ENCODE data around the gene ELMO1. TPM values are rescaled to one million over a fixed set of nuclear protein-coding genes. Genes with fewer than 3 reads are reported as not detected.
A peak's percentile ranks its signal among the peaks of the same experiment; 100 is the strongest.

Gene ELMO1
- total RNA-seq, 1 experiment from 2014 or later: 137 TPM

DNA sequence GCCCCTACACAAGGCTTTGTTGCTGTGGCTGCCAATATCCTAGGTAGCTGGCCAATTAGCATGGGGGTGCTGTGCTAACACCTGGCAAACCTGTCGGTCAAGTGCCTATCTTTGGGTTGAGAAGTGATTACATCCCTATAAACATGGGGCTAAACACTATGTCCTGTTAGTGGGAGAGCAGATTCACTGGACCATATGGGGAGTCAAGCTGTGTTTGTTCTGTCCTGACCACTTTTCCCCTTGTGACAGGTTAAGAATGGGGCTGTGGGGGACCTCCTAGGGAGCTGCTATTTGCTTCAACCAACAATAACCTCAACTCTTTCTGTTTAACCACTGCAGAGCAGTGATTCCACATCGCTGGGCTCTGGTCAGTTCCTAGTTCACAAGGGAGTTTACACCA is 572.9 kb downstream of the ELMO1 start:
- Histone ChIP-seq H3K9me2 (replicated peaks; ENCODE audit: insufficient read depth, low read length) (no peaks in the 10 kb centered on the region), H3K36me3 (ENCODE audit: insufficient read depth, low read length) (no peaks in the 10 kb centered on the region), H4K20me1 (ENCODE audit: insufficient read depth, low read depth, low read length) (no peaks in the 10 kb centered on the region), H3K4me2 (ENCODE audit: low read depth, low read length, poor library complexity, severe bottlenecking) (no peak overlapping the region), H3K9ac (ENCODE audit: low read length) (no peak overlapping the region), H3K4me3 (ENCODE audit: low read length) (no peak overlapping the region), H3K27me3 (ENCODE audit: low read length) (no peaks in the 10 kb centered on the region), H3K4me1 (ENCODE audit: low read length) (peaks cover 3% of the 10 kb centered on the region), H3K79me2 (ENCODE audit: low read length) (no peaks in the 10 kb centered on the region), H3K27ac (ENCODE audit: low read length) (no peak overlapping the region), H2AFZ (ENCODE audit: low read length) (no peak overlapping the region), H3K9me3 (ENCODE audit: low read length) (no peaks in the 10 kb centered on the region)
- DNase-seq: no peak

DNA sequence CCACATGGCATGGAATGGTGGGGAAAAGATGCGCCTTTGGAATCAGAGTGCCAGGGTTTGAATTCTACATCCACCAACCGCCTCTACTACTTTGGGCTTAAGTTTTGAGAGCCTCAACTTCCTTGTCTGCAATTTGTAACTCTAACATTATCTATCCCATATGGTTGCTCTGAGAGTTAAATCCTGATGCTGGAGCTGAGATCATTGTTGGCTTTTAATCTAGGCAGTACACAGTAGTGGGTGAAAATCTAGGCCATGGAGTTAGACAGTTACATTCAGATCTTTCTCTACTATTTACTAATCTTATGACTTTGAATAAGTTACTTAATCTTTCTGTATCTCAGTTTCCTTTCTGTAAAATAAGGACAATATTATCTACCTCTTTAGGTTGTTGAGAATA is 574.6 kb downstream of the ELMO1 start:
- Histone ChIP-seq H3K27ac (ENCODE audit: low read length) (no peak overlapping the region), H3K4me1 (ENCODE audit: low read length) (peaks cover 11% of the 10 kb centered on the region), H3K4me2 (ENCODE audit: low read depth, low read length, poor library complexity, severe bottlenecking) (no peak overlapping the region), H4K20me1 (ENCODE audit: insufficient read depth, low read depth, low read length) (no peaks in the 10 kb centered on the region), H3K79me2 (ENCODE audit: low read length) (no peaks in the 10 kb centered on the region), H2AFZ (ENCODE audit: low read length) (no peak overlapping the region), H3K27me3 (ENCODE audit: low read length) (no peaks in the 10 kb centered on the region), H3K36me3 (ENCODE audit: insufficient read depth, low read length) (no peaks in the 10 kb centered on the region), H3K4me3 (ENCODE audit: low read length) (no peak overlapping the region), H3K9me2 (replicated peaks; ENCODE audit: insufficient read depth, low read length) (no peaks in the 10 kb centered on the region), H3K9ac (ENCODE audit: low read length) (no peak overlapping the region), H3K9me3 (ENCODE audit: low read length) (no peaks in the 10 kb centered on the region)
- no peak for DNase-seq

DNA sequence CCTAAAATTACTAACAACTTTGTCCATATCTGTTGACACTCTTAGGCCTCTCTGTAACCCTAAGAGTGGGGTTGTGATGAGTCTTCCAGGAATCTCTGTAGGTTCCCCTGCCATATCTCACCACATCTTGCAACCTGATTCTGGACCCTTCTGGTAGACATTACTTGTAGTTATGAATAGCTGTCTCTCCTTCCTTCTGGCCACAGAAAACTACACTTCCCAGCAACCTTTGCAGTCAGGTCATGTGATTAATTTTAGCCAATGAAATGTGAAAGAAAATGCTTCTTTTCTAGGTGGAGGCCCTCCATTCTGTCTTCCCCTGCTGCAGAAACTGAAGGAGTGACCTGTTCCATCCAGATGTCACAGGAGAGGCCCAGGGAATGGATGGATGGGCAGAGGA is 576.8 kb downstream of the ELMO1 start:
- Histone ChIP-seq H3K4me3 (ENCODE audit: low read length) (no peak overlapping the region), H3K4me1 (ENCODE audit: low read length) (peaks cover 18% of the 10 kb centered on the region), H3K79me2 (ENCODE audit: low read length) (no peaks in the 10 kb centered on the region), H3K4me2 (ENCODE audit: low read depth, low read length, poor library complexity, severe bottlenecking) (no peak overlapping the region), H3K27me3 (ENCODE audit: low read length) (no peaks in the 10 kb centered on the region), H3K9ac (ENCODE audit: low read length) (no peak overlapping the region), H2AFZ (ENCODE audit: low read length) (0 out of 2 replicates have a peak overlapping the region, but pooled peaks have one; percentile 17), H3K9me3 (ENCODE audit: low read length) (no peaks in the 10 kb centered on the region), H4K20me1 (ENCODE audit: insufficient read depth, low read depth, low read length) (no peaks in the 10 kb centered on the region), H3K9me2 (replicated peaks; ENCODE audit: insufficient read depth, low read length) (no peaks in the 10 kb centered on the region), H3K36me3 (ENCODE audit: insufficient read depth, low read length) (no peaks in the 10 kb centered on the region), H3K27ac (ENCODE audit: low read length) (no peak overlapping the region)
- DNase-seq: peak; percentile 75

DNA sequence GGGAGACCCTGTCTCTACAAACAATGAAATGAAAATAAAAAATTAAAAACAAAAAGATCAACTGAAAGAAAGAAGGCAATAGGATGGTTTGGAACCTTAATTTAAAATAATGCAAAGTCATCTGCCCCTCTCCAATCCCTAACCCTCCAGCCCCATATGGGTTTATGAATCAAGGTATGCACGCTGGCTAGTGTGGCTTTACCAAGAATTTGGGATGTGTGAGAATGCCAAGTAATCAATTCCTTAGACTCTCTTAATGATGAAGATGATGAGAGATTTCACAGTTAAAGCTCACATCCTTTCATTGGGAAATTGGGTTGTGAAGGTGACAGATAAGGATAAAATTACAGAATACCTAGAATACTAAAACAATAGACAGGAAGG is 577.3 kb downstream of the ELMO1 start:
- no peaks in the 10 kb centered on the region for H3K27me3 ChIP-seq (ENCODE audit: low read length)
- no peaks in the 10 kb centered on the region for H3K79me2 ChIP-seq (ENCODE audit: low read length)
- H3K9me2 ChIP-seq (replicated peaks; ENCODE audit: insufficient read depth, low read length): no peaks in the 10 kb centered on the region
- no peak overlapping the region for H2AFZ ChIP-seq (ENCODE audit: low read length)
- no peak overlapping the region for H3K4me3 ChIP-seq (ENCODE audit: low read length)
- no peaks in the 10 kb centered on the region for H3K36me3 ChIP-seq (ENCODE audit: insufficient read depth, low read length)
- H4K20me1 ChIP-seq (ENCODE audit: insufficient read depth, low read depth, low read length): no peaks in the 10 kb centered on the region
- H3K9ac ChIP-seq (ENCODE audit: low read length): no peak overlapping the region
- no peaks in the 10 kb centered on the region for H3K9me3 ChIP-seq (ENCODE audit: low read length)
- peaks cover 18% of the 10 kb centered on the region for H3K4me1 ChIP-seq (ENCODE audit: low read length)
- no peak overlapping the region for H3K27ac ChIP-seq (ENCODE audit: low read length)
- H3K4me2 ChIP-seq (ENCODE audit: low read depth, low read length, poor library complexity, severe bottlenecking): no peak overlapping the region
- DNase-seq: no peak

DNA sequence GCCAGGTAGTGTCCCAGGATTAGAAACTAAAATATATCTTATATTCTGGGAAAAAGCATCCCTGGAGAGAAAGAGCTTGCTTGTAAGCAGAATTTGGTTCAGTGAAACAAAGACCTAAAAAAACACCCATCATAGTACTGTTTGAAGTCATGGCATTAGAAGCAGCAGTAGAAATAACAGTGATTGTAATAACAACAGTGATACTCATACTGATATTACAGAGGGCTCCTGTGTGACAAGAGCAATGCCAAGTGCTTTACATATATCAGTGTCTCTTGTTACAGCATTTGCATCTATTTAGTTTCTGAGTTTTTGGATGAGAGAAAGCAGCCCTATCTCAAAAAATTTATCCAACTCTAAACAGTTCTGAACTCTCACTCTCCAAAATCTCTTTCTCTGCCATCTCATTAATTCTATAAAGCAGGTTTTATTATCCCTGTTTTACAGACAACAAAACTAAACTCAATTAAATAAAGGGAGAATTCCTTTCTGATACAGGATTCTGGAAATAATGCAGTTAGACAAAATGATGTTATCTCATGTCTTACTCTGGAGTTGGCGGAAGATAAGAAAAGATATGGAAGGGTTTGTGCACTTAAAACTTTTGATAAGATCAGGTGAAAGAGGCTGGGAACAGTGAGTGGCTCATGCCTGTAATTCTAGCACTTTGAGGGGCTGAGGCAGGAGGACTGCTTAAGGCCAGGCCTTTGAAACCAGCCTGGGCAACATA is 577.9 kb downstream of the ELMO1 start:
- Histone ChIP-seq H3K79me2 (ENCODE audit: low read length) (no peaks in the 10 kb centered on the region), H3K9ac (ENCODE audit: low read length) (no peak overlapping the region), H3K27ac (ENCODE audit: low read length) (no peak overlapping the region), H3K4me3 (ENCODE audit: low read length) (no peak overlapping the region), H3K4me2 (ENCODE audit: low read depth, low read length, poor library complexity, severe bottlenecking) (no peak overlapping the region), H3K27me3 (ENCODE audit: low read length) (no peaks in the 10 kb centered on the region), H3K9me2 (replicated peaks; ENCODE audit: insufficient read depth, low read length) (no peaks in the 10 kb centered on the region), H3K9me3 (ENCODE audit: low read length) (no peaks in the 10 kb centered on the region), H3K4me1 (ENCODE audit: low read length) (peaks cover 18% of the 10 kb centered on the region), H2AFZ (ENCODE audit: low read length) (no peak overlapping the region), H4K20me1 (ENCODE audit: insufficient read depth, low read depth, low read length) (no peaks in the 10 kb centered on the region), H3K36me3 (ENCODE audit: insufficient read depth, low read length) (no peaks in the 10 kb centered on the region)
- DNase-seq: no peak

DNA sequence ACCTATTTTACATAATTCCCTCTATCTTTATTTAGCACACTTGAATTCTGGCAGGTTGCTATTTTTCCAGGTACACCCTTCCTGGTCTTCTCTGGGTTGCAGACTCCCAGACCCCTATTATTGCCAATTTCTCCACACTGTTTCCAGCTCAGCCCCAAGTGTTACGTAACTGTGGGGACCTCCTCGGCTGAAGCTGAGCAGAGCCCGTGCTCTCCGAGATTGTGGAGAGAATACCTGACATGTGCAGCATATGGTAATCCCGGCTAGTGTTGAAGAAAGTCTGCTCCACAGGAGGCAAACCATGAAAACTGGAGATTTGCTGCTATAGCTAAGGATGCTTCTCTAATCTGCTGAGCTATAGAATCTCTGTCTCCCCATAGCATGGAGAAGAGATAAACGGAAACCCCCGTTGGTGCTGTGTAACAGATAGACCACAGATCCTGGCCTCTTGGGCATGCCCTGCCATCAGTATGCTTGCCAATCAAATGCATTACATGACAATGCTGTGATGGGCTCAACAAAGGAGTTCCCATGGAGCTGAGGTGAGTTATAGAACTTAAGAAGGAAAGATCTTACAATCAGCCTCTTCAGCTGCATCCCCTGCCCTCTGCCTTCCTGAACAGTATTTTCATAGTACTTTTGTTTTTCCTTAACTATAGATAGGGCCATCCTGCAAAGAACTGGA is 579.8 kb downstream of the ELMO1 start:
- Histone ChIP-seq H3K4me3 (ENCODE audit: low read length) (no peak overlapping the region), H4K20me1 (ENCODE audit: insufficient read depth, low read depth, low read length) (no peaks in the 10 kb centered on the region), H3K79me2 (ENCODE audit: low read length) (no peaks in the 10 kb centered on the region), H3K9me3 (ENCODE audit: low read length) (no peaks in the 10 kb centered on the region), H3K4me1 (ENCODE audit: low read length) (peaks cover 18% of the 10 kb centered on the region), H3K27me3 (ENCODE audit: low read length) (no peaks in the 10 kb centered on the region), H3K9ac (ENCODE audit: low read length) (no peak overlapping the region), H2AFZ (ENCODE audit: low read length) (no peak overlapping the region), H3K9me2 (replicated peaks; ENCODE audit: insufficient read depth, low read length) (no peaks in the 10 kb centered on the region), H3K27ac (ENCODE audit: low read length) (no peak overlapping the region), H3K4me2 (ENCODE audit: low read depth, low read length, poor library complexity, severe bottlenecking) (no peak overlapping the region), H3K36me3 (ENCODE audit: insufficient read depth, low read length) (no peaks in the 10 kb centered on the region)
- DNase-seq: no peak

DNA sequence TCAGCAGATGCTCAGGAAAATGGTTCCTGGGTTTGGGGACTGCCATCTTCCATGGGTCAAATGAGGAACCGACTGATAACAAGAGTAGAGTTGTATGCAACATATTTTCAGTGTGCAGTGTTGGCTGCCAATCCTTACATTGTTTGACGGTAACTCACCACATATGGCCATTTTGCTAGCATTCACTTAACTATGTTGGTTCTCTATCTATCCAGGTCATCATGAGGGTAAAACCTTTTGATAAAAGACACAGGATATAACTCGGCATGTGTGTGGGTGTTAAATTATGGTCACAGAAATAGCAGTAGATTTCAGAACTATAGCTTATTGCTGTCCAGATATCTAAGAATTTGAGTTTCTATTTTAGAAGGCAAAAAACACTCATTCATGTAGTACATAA is 583.6 kb downstream of the ELMO1 start:
- Histone ChIP-seq H3K4me3 (ENCODE audit: low read length) (no peak overlapping the region), H3K9me2 (replicated peaks; ENCODE audit: insufficient read depth, low read length) (no peaks in the 10 kb centered on the region), H3K9ac (ENCODE audit: low read length) (no peak overlapping the region), H3K9me3 (ENCODE audit: low read length) (no peaks in the 10 kb centered on the region), H4K20me1 (ENCODE audit: insufficient read depth, low read depth, low read length) (no peaks in the 10 kb centered on the region), H3K27me3 (ENCODE audit: low read length) (no peaks in the 10 kb centered on the region), H3K36me3 (ENCODE audit: insufficient read depth, low read length) (no peaks in the 10 kb centered on the region), H3K27ac (ENCODE audit: low read length) (no peak overlapping the region), H3K79me2 (ENCODE audit: low read length) (no peaks in the 10 kb centered on the region), H3K4me2 (ENCODE audit: low read depth, low read length, poor library complexity, severe bottlenecking) (no peak overlapping the region), H3K4me1 (ENCODE audit: low read length) (peaks cover 13% of the 10 kb centered on the region), H2AFZ (ENCODE audit: low read length) (no peak overlapping the region)
- DNase-seq: no peak

DNA sequence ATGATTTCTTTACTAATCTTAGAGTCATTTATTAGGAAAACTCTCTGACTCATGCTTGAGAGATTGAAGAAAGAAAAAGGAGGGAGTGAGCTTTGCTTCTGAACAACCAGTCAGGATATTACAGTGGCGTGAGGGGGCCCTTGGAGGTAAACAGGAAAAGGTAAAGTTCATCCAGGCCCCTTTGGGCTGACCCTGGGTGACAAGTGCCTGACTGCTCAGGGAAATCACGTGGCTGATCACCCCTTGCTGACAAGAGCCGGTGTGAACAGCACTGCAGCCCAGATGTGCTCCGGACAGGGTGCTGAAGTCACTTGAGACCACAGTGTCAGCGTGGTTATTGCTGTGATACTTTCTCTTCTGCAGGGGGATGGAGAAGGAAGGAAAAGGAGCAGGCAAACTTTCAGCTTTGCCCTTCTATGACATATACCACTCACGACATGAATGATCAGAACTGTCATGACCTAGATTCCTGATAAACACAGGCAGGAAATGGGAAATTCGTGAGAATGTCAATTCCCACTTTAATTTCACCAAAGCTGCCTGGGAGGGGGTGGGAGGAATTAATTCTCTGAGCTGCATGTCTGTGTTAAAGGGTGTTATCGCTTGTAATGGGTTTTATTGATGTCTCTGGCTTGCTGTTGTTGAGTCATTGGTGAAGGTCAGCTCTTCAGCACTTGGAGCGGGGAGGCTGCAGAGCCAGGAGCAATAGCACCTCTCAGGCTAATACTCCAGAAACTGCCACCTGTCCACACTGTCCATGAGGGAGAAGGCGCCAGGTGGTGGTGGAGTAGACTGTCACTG is 584.6 kb downstream of the ELMO1 start:
- no peaks in the 10 kb centered on the region for H3K9me3 ChIP-seq (ENCODE audit: low read length)
- H3K27ac ChIP-seq (ENCODE audit: low read length): no peak overlapping the region
- peaks cover 11% of the 10 kb centered on the region for H3K4me1 ChIP-seq (ENCODE audit: low read length)

More for the DNA sequence above, 584.6 kb downstream of the ELMO1 start:
- Histone ChIP-seq H3K4me2 (ENCODE audit: low read depth, low read length, poor library complexity, severe bottlenecking) (no peak overlapping the region), H3K9ac (ENCODE audit: low read length) (no peak overlapping the region), H3K4me3 (ENCODE audit: low read length) (no peak overlapping the region), H3K27me3 (ENCODE audit: low read length) (no peaks in the 10 kb centered on the region), H3K36me3 (ENCODE audit: insufficient read depth, low read length) (no peaks in the 10 kb centered on the region), H3K9me2 (replicated peaks; ENCODE audit: insufficient read depth, low read length) (no peaks in the 10 kb centered on the region), H3K79me2 (ENCODE audit: low read length) (no peaks in the 10 kb centered on the region), H2AFZ (ENCODE audit: low read length) (no peak overlapping the region), H4K20me1 (ENCODE audit: insufficient read depth, low read depth, low read length) (no peaks in the 10 kb centered on the region)
- DNase-seq: no peak
